ENCODE measurements around the gene LRRC61.

- TF ChIP-seq POLR2A (IDR thresholded peaks at IDR 0.05) (no peak), POLR2AphosphoS5 (IDR thresholded peaks at IDR 0.05) (no peak), CTCF (IDR thresholded peaks at IDR 0.05) (no peak)
These were observed 14.0 kb downstream of the LRRC61 start for GRCh38 chr7:150337179-150337578.

Measured in prostate gland (tissue), 2 donors.